Upper lobe of right lung (tissue), 1 donor: ENCODE measurements around the gene VPS33A. TPM values are rescaled to one million over a fixed set of nuclear protein-coding genes. Genes with fewer than 3 reads are reported as not detected.

Experiments
- ATAC-seq: fragments of 200-7000 bp; cut with Tn5 transposase; one replicate; pipeline ENCODE4 v1.9.1; 2020; ENCODE audit warnings: mild to moderate bottlenecking, moderate library complexity
- DNase-seq: peaks from one replicate; pipeline ENCODE4 v3.0.0-alpha.2; 2020
- H3K27ac ChIP-seq: fragments of 200-600 bp; one replicate; pipeline ENCODE4 v1.8.0; 2022
- H3K27me3 ChIP-seq: fragments of 200-600 bp; one replicate; pipeline ENCODE4 v1.8.0; 2022; ENCODE audit warnings: mild to moderate bottlenecking
- H3K36me3 ChIP-seq: fragments of 200-600 bp; one replicate; pipeline ENCODE4 v1.8.0; 2022
- H3K4me1 ChIP-seq: fragments of 200-600 bp; one replicate; pipeline ENCODE4 v1.8.0; 2022
- H3K4me3 ChIP-seq: fragments of 200-600 bp; one replicate; pipeline ENCODE4 v1.8.0; 2022; ENCODE audit warnings: mild to moderate bottlenecking
- H3K9me3 ChIP-seq: fragments of 200-600 bp; one replicate; pipeline ENCODE4 v1.8.0; 2022
- intact Hi-C: fragments of 100-400 bp; cut with DNase I; formaldehyde crosslinking; loops from one replicate; pipeline ENCODE4 v1.11.0; 2022
- total RNA-seq: library from RNA; stranded (reverse); fragmentation: NEBNext Ultra II Directional; extraction: Animal tissue kit (Norgen Biotek cat#: 25700); gene quantifications from one replicate; pipeline ENCODE4 v1.2.1, GENCODE V29; 2021
- TF ChIP-seq, protein P1 (sequence below): fragments of 200-600 bp; IDR thresholded peaks from one replicate; pipeline ENCODE4 v1.8.0; 2022; ENCODE audit warnings: antibody characterized with exemption
- donor health status: DM: no; HTN: yes; CAD: no; lungs with severe emphysema.

VPS33A gene
- total RNA-seq, 1 donor from 2014 or later: 17.7 TPM

DNA sequence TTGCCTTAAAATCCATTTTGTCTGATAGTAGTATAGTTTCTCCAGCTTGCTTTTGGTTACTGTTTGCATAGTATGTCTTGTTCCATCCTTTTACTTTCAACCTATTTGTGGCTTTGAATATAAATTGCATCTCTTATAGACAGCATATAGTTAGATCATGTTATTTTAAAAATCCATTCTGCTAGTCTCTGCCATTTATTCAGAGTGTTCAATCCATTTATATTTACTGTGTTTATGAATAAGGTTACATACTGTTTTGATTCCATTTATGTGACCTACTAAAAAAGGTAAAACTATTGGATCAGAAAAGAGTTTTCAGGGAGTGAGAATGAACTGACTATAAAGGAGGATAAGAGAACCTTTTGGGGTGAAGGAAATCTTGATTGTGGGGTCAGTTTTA is 29.6 kb upstream of the VPS33A start:
- DNase-seq (no peak), ATAC-seq (no peak)
- H3K4me1 ChIP-seq: no peaks in the 10 kb centered on the region
- H3K9me3 ChIP-seq: no peaks in the 10 kb centered on the region
- H3K27ac ChIP-seq: no peak overlapping the region
- H3K27me3 ChIP-seq: no peaks in the 10 kb centered on the region
- TF ChIP-seq, protein P1, sequence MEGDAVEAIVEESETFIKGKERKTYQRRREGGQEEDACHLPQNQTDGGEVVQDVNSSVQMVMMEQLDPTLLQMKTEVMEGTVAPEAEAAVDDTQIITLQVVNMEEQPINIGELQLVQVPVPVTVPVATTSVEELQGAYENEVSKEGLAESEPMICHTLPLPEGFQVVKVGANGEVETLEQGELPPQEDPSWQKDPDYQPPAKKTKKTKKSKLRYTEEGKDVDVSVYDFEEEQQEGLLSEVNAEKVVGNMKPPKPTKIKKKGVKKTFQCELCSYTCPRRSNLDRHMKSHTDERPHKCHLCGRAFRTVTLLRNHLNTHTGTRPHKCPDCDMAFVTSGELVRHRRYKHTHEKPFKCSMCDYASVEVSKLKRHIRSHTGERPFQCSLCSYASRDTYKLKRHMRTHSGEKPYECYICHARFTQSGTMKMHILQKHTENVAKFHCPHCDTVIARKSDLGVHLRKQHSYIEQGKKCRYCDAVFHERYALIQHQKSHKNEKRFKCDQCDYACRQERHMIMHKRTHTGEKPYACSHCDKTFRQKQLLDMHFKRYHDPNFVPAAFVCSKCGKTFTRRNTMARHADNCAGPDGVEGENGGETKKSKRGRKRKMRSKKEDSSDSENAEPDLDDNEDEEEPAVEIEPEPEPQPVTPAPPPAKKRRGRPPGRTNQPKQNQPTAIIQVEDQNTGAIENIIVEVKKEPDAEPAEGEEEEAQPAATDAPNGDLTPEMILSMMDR: no peak
- intact Hi-C loops: no loop called here
- no peak overlapping the region for H3K4me3 ChIP-seq
- peaks cover 51% of the 10 kb centered on the region for H3K36me3 ChIP-seq

DNA sequence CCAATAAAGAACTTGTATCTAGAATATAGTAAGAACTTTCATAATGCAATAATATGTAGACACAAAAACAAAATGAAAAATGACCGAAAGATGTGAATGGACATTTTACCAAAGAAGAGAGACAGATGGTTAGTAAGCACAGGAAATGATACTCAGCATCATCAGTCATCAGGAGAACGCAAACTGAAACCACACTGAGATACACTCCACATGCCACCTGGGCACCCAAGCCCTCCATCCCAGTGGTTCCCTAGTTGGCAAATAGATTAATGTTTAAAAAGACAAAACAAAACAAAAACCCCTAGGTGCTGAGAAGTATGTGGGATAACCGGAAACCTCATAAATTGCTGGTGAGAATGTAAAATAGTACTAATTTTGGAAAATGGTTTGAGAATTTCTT is 26.8 kb upstream of the VPS33A start:
- no peaks in the 10 kb centered on the region for H3K4me1 ChIP-seq
- H3K27ac ChIP-seq: no peak overlapping the region
- H3K9me3 ChIP-seq: no peaks in the 10 kb centered on the region
- H3K27me3 ChIP-seq: no peaks in the 10 kb centered on the region
- intact Hi-C loops: no loop called here
- no peak for DNase-seq
- ATAC-seq: no peak
- TF ChIP-seq, protein P1: no peak
- no peak overlapping the region for H3K4me3 ChIP-seq
- H3K36me3 ChIP-seq: peaks cover 47% of the 10 kb centered on the region

DNA sequence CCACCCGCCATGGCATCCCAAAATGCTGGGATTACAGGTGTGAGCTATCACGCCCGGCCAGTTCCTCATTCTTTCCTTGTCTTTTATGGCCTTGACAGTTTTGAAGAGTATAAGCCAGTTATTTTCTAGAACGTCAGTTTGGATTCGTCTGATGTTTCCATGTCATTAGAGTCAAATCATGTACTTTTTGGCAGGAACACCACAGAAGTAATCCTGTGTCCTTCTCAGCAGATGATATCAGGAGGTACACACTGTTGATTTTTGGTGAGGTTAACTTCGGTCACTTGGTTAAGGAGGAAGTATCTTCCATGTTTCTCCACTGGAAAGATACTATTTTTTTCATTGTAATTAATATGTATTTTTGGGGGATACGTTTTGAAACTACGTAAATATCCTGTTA is 25.1 kb upstream of the VPS33A start:
- DNase-seq (no peak), ATAC-seq (no peak)
- TF ChIP-seq, protein P1: no peak
- Histone ChIP-seq H3K27ac (no peak overlapping the region), H3K36me3 (peaks cover 53% of the 10 kb centered on the region), H3K4me3 (no peak overlapping the region), H3K4me1 (no peaks in the 10 kb centered on the region), H3K9me3 (no peaks in the 10 kb centered on the region), H3K27me3 (no peaks in the 10 kb centered on the region)
- intact Hi-C loops: no loop called here

DNA sequence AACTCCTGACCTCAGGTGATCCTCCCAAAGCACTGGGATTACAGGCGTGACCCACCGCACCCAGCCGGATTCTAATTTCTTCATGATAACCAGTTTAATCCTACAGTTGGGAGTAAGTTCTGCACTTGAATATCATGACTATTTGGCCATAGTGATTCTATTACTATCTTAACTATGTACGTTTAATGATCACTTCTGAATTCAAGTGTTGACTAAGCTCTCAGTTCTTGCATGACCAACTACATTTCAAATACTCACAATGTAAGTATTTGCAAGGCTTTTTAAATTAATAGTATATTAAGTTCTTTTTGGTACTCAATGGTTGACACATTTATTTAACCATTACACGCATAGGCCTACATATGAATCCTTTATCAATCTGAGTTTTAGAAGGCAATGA is 17.4 kb upstream of the VPS33A start:
- peaks cover 46% of the 10 kb centered on the region for H3K36me3 ChIP-seq
- DNase-seq: no peak

DNA sequence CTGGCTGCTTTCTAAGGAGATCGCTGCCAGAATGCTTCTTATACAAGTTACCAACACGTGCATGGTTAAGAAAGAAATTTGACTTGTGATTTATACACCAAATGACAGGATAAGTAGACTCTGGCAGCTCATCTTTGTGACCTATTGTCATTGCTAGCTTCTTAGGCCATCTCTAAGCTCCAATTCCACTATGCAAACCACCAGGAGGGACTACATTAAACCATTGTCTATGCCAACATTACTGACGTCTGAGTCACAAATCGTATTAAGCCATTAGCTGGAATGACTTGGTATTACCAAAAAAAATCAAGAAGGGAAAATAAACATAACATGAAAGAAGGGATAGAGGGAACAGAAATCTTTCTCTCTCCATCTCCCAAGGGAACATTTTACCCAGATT is 15.8 kb upstream of the VPS33A start:
- intact Hi-C loops: no loop called here
- no peaks in the 10 kb centered on the region for H3K27me3 ChIP-seq
- H3K27ac ChIP-seq: no peak overlapping the region
- ATAC-seq (no peak), DNase-seq (no peak)
- no peaks in the 10 kb centered on the region for H3K4me1 ChIP-seq
- H3K9me3 ChIP-seq: no peaks in the 10 kb centered on the region
- peaks cover 47% of the 10 kb centered on the region for H3K36me3 ChIP-seq
- no peak overlapping the region for H3K4me3 ChIP-seq
- TF ChIP-seq, protein P1: no peak

More for the DNA sequence above, 17.4 kb upstream of the VPS33A start:
- intact Hi-C loops: no loop called here
- Histone ChIP-seq H3K4me1 (no peaks in the 10 kb centered on the region), H3K27me3 (no peaks in the 10 kb centered on the region), H3K4me3 (no peak overlapping the region), H3K27ac (no peak overlapping the region), H3K9me3 (no peaks in the 10 kb centered on the region)
- TF ChIP-seq, protein P1: no peak
- no peak for ATAC-seq

DNA sequence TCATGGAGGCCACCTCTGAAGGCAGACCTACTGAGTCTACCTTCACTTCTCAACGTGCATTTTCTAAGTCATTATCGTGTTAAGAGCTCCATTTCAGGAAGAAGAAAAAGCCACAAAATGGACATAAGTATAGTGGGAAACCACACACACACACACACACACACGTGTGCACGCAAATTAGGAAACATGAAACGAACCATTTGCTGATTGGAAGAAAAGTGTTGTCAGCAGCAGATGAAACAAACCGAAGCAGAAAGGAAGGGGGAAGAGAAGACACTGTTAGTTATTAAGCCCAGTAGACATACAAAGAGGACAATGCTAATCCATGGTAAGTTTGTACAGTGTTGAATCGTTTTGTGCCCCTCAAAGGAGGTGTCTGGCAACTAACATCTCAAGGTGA is 9.9 kb upstream of the VPS33A start:
- intact Hi-C loops: no loop called here
- DNase-seq (no peak), ATAC-seq (no peak)
- peaks cover 69% of the 10 kb centered on the region for H3K36me3 ChIP-seq
- no peaks in the 10 kb centered on the region for H3K9me3 ChIP-seq
- TF ChIP-seq, protein P1: no peak
- H3K4me1 ChIP-seq: no peaks in the 10 kb centered on the region
- no peak overlapping the region for H3K27ac ChIP-seq
- H3K4me3 ChIP-seq: no peak overlapping the region
- no peaks in the 10 kb centered on the region for H3K27me3 ChIP-seq
